DOHH2 (cell line): ENCODE results near the gene ETDB.

ENCODE experiments used
- EZH2phosphoT487 ChIP-seq: fragments of 200-600 bp; sonication (generic); IDR thresholded peaks from 2 replicates; pipeline ENCODE4 v1.6.1; 2017; ENCODE audit warnings: borderline replicate concordance, mild to moderate bottlenecking, antibody characterized with exemption, low read length, moderate library complexity, mixed read lengths
- TF ChIP-seq, protein P1 (sequence below): fragments of 200-600 bp; sonication (generic); IDR thresholded peaks from one replicate; pipeline ENCODE4 v1.5.1; 2014; ENCODE audit warnings: antibody characterized with exemption, mild to moderate bottlenecking, low read depth, low read length; ENCODE audit not compliant: poor library complexity, severe bottlenecking

DNA sequence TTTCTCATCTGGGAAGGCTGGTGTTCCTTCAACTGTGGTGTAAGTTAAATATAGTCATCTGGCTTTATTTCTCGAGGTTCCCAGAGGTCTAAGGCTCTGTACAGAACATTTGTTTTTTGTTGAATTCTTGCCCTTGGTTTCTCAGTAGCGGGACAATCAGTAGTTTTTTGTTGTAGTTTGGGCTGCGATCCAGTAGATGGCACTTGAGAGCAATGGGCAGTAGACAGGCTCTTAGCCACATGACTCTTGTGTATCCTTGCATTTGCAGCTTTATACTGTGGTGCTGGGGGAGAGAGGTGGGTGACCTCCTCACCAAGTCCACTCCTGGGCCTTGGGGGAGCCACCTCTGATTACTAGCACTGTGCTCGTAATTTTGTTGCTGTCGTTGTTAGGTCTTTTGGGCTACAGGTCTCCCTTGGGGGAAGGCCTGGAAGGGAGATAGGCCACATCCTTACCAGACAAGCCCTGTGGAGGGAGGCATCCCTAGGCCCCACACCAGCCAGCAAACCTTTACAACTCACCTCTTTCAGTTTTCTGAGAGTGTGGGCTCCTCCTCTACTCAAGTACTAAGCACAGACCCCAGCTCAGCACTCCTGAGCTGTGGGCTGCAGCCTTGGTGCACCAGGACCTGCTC, 8.1 kb downstream of the ETDB start:
- TF ChIP-seq, protein P1, sequence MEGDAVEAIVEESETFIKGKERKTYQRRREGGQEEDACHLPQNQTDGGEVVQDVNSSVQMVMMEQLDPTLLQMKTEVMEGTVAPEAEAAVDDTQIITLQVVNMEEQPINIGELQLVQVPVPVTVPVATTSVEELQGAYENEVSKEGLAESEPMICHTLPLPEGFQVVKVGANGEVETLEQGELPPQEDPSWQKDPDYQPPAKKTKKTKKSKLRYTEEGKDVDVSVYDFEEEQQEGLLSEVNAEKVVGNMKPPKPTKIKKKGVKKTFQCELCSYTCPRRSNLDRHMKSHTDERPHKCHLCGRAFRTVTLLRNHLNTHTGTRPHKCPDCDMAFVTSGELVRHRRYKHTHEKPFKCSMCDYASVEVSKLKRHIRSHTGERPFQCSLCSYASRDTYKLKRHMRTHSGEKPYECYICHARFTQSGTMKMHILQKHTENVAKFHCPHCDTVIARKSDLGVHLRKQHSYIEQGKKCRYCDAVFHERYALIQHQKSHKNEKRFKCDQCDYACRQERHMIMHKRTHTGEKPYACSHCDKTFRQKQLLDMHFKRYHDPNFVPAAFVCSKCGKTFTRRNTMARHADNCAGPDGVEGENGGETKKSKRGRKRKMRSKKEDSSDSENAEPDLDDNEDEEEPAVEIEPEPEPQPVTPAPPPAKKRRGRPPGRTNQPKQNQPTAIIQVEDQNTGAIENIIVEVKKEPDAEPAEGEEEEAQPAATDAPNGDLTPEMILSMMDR = peak; percentile 66
- TF ChIP-seq EZH2phosphoT487 = no peak
